ENCODE measurements around the gene TREX2. TPM values are rescaled to one million over a fixed set of nuclear protein-coding genes. Genes with fewer than 3 reads are reported as not detected.

The TREX2 gene
- polyA plus RNA-seq, 1 of the 3 experiments (the other 2 are of a cell fraction) = 0.76 TPM

- Histone ChIP-seq H3K9me3 (no peaks in the 10 kb centered on the region), H3K27ac (ENCODE audit: low read depth in 2 of 2, low read length in 1 of 2) (no peak overlapping the region), H3K4me1 (ENCODE audit: control insufficient read depth in 1 of 2, insufficient read depth in 2 of 2, low read depth in 1 of 2, low read length in 1 of 2) (no peaks in the 10 kb centered on the region), H3F3A (replicated peaks; ENCODE audit: insufficient read depth) (no peaks in the 10 kb centered on the region), H3K27me3 (ENCODE audit: insufficient read depth) (peaks cover 35% of the 10 kb centered on the region; the same call in 1 of the 2 replicates), H3K4me3 (ENCODE audit: low read depth in 2 of 2, low read length in 1 of 2) (no peak overlapping the region), H4K20me1 (ENCODE audit: insufficient read depth) (no peaks in the 10 kb centered on the region), H3K9me2 (no peaks in the 10 kb centered on the region), H3K36me3 (replicated peaks in 1 of 2; ENCODE audit: control insufficient read depth in 1 of 2, insufficient read depth in 2 of 2, low read length in 1 of 2) (no peaks in the 10 kb centered on the region), H2AFZ (ENCODE audit: low read depth) (no peak overlapping the region), H3K9ac (no peak overlapping the region), H3K79me2 (ENCODE audit: insufficient read depth) (no peaks in the 10 kb centered on the region), H3K4me2 (no peak overlapping the region)
- POLR2A ChIA-PET = no interaction called here
- WGBS (ENCODE audit: low lambda C conversion rate) = 30% methylated on average over 2 of the region's 12 CpGs
- CTCF ChIA-PET = no interaction called here
- TF ChIP-seq TEAD4 (IDR thresholded peaks at IDR 0.05; ENCODE audit: borderline replicate concordance, insufficient read depth) (no peak), REST (IDR thresholded peaks at IDR 0.05; ENCODE audit: low read depth, low read length) (no peak), CTCF (IDR thresholded peaks at IDR 0.05) (no peak), SIN3A (IDR thresholded peaks at IDR 0.05; ENCODE audit: borderline replicate concordance, low read depth, low read length) (no peak), CHD2 (IDR thresholded peaks at IDR 0.05; ENCODE audit: low read length, partially characterized antibody) (no peak), RAD21 (IDR thresholded peaks at IDR 0.05; ENCODE audit: low read length) (no peak), YY1 (IDR thresholded peaks at IDR 0.05; ENCODE audit: low read depth) (no peak), MXI1 (IDR thresholded peaks at IDR 0.05; ENCODE audit: low read depth, low read length) (no peak), FOSL2 (IDR thresholded peaks at IDR 0.05; ENCODE audit: borderline replicate concordance, low read depth) (no peak), POLR2AphosphoS5 (IDR thresholded peaks at IDR 0.05; ENCODE audit: low read depth, low read length) (no peak), NFIC (IDR thresholded peaks at IDR 0.05; ENCODE audit: borderline replicate concordance) (no peak), USF2 (IDR thresholded peaks at IDR 0.05; ENCODE audit: borderline replicate concordance, low read depth, low read length) (no peak), GATA2 (CRISPR knock-in tag; IDR thresholded peaks at IDR 0.05) (no peak), USF1 (IDR thresholded peaks at IDR 0.05; ENCODE audit: borderline replicate concordance, low read depth) (no peak), TAF1 (IDR thresholded peaks at IDR 0.05; ENCODE audit: borderline replicate concordance, low read depth, low read length) (no peak), NRF1 (IDR thresholded peaks at IDR 0.05; ENCODE audit: low read depth, low read length) (no peak)
- no peak for DNase-seq
Measured at GRCh38 chrX:153433161-153433680, 12.6 kb downstream of the TREX2 start.
